NCI-H748 treated with DMSO at 0.1 percent for 48 hours (cell line): ENCODE measurements around the gene IFFO2.

Source experiments
- DNase-seq: peaks from one replicate; lab custom pipeline; 2025; lab: John Stamatoyannopoulos, UW

IFFO2 gene

GRCh38 chr1:18950401-18951026 is 6.0 kb downstream of the IFFO2 start:
- no peak for DNase-seq

- no peak for DNase-seq
These were observed 6.6 kb downstream of the IFFO2 start for GRCh38 chr1:18949686-18950400.

- DNase-seq: no peak
These were observed 7.4 kb downstream of the IFFO2 start for GRCh38 chr1:18948913-18949685.

GRCh38 chr1:18948048-18948912 is 8.2 kb downstream of the IFFO2 start:
- no peak for DNase-seq

GRCh38 chr1:18947570-18947969 is 8.9 kb downstream of the IFFO2 start:
- no peak for DNase-seq

GRCh38 chr1:18946550-18947381 is 9.7 kb downstream of the IFFO2 start:
- DNase-seq: no peak

GRCh38 chr1:18945401-18945849 is 11.1 kb downstream of the IFFO2 start:
- no peak for DNase-seq

GRCh38 chr1:18944810-18945209 is 11.7 kb downstream of the IFFO2 start:
- no peak for DNase-seq

- no peak for DNase-seq
These were observed 12.4 kb downstream of the IFFO2 start for GRCh38 chr1:18943914-18944572.

- DNase-seq: no peak
These were observed 13.3 kb downstream of the IFFO2 start for GRCh38 chr1:18943162-18943561.

- no peak for DNase-seq
These were observed 14.1 kb downstream of the IFFO2 start for GRCh38 chr1:18942340-18942739.

GRCh38 chr1:18941221-18942141 is 15.0 kb downstream of the IFFO2 start:
- no peak for DNase-seq

- DNase-seq: no peak
These were observed 16.0 kb downstream of the IFFO2 start for GRCh38 chr1:18940303-18941020.

- DNase-seq: no peak
These were observed 16.8 kb downstream of the IFFO2 start for GRCh38 chr1:18939398-18940302.

- no peak for DNase-seq
These were observed 17.8 kb downstream of the IFFO2 start for GRCh38 chr1:18938707-18939070.

GRCh38 chr1:18938008-18938706 is 18.3 kb downstream of the IFFO2 start:
- no peak for DNase-seq

- DNase-seq: no peak
These were observed 18.9 kb downstream of the IFFO2 start for GRCh38 chr1:18937539-18937938.
